Ovary (tissue), 9 donors: ENCODE results near the gene CACNA1D. TPM values are rescaled to one million over a fixed set of nuclear protein-coding genes. Genes with fewer than 3 reads are reported as not detected.

ENCODE experiments used
- DNase-seq, 5 donors: peaks; one replicate each; pipeline ENCODE4 v3.0.0-alpha.2; 2019 to 2020
- H3K27ac ChIP-seq, 2 donors: fragments of 200-600 bp; one replicate each; pipeline versions ENCODE4 v1.5.1 to v1.8.0; 2019 to 2022
- H3K27me3 ChIP-seq: fragments of 200-600 bp; one replicate; pipeline ENCODE4 v1.8.0; 2022
- H3K36me3 ChIP-seq: fragments of 200-600 bp; sonication (generic); one replicate; pipeline ENCODE4 v1.5.1; 2019
- H3K4me1 ChIP-seq: one replicate; pipeline ENCODE4 v1.8.1; 2013; ENCODE audit warnings: mild to moderate bottlenecking, moderate library complexity; ENCODE audit not compliant: insufficient read depth
- H3K4me3 ChIP-seq: fragments of 200-600 bp; sonication (generic); one replicate; pipeline ENCODE4 v1.5.1; 2017
- H3K9me3 ChIP-seq, 2 donors: fragments of 200-600 bp in 1 of 2; sonication (generic) in 1 of 2; one replicate each; pipeline versions ENCODE4 v1.5.1 to v1.8.1; 2013 to 2019; ENCODE audit warnings: mild to moderate bottlenecking in 1 of 2, moderate library complexity in 1 of 2
- EP300 ChIP-seq: sonication (generic); formaldehyde crosslinking; IDR thresholded peaks from one replicate; pipeline ENCODE4 v1.6.1; 2017; ENCODE audit warnings: antibody characterized with exemption
- POLR2A ChIP-seq: fragments of 450-650 bp; IDR thresholded peaks from one replicate; pipeline ENCODE4 v1.6.1; 2017; ENCODE audit warnings: antibody characterized with exemption, mild to moderate bottlenecking, moderate library complexity
- WGBS, 3 donors: extraction: QIAGEN DNeasy Blood & Tissue Kit in 1 of 3; methylation state at CpG; one replicate each; pipeline versions ENCODE4 v1.1.5 to v1.1.7; 2013 to 2017; 5-methylcytosine and 5-hydroxymethylcytosine counted together
- intact Hi-C, 4 donors: fragments of 100-400 bp; cut with DNase I; formaldehyde crosslinking; loops; one replicate each; pipeline versions ENCODE4 v1.11.0 to v1.15.1; 2022 to 2023
- polyA plus RNA-seq, 2 donors: library from polyadenylated mRNA; stranded (reverse); fragments of 200-250 nt in 1 of 2; fragments of 350-450 nt in 1 of 2; fragmentation: Illumina TruSeq in 1 of 2; extraction: RNeasy Lipid Tissue Mini Kit (QIAGEN cat#74804) in 1 of 2; gene quantifications; one replicate each; pipeline ENCODE4 v1.2.3, GENCODE V29; 2013 to 2014
- total RNA-seq, 7 donors: library from RNA; depleted of rRNA in 2 of 7; stranded (reverse); fragments of >200 nt in 2 of 7; fragmentation: NEBNext Ultra II Directional in 3 of 7; extraction: Animal tissue kit (Norgen Biotek cat#: 25700) in 3 of 7; gene quantifications; one replicate each; pipeline versions ENCODE4 v1.1.0 to v1.2.4, GENCODE V29; 2016 to 2023
- TF ChIP-seq, protein P1 (sequence below), 3 donors: fragments of 450-650 bp in 2 of 3; fragments of 200-600 bp in 1 of 3; IDR thresholded peaks; one replicate each; pipeline versions ENCODE4 v1.5.1 to v1.8.0; 2016 to 2022; ENCODE audit warnings: antibody characterized with exemption in 3 of 3, mild to moderate bottlenecking in 1 of 3
- donor health status: DM: no; HTN: no; CAD: no; lungs with moderate emphysema.
- donor health status: DM: no; HTN: no; CAD: no.
- donor health status: Bipolar disorder and iron deficiency.
- donor health status: DM: yes; HTN: yes; CAD: no.
- donor health status: DM: no; HTN: no; CAD: no.
- donor health status: DM: yes; HTN: yes; CAD: no.

The CACNA1D gene
- total and polyA plus RNA-seq, 9 donors, result 0.23 to 9.3 (median 5.1) TPM

DNA sequence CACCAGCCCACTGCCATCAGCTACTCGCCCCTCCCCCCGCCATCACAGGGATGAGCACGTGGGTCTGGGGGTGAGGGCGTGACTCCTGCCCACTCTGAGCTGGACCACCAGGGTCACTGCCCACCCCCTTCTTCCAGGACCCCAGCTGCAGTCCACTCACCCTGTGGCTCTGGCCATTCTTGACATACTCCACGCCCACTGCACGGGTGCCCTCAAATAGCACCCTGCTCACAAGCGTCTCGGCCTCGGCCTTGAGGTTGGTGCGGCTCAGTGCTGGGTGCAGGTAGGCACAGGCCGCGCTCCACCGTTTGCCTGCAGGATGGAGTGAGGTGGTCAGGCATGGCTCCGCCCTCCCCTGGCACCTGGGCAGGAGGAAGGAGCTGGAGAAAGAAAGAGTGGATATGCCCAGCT is 327.9 kb downstream of the CACNA1D start:
- H3K4me3 ChIP-seq, result no peak overlapping the region
- WGBS, 3 donors, result 84 to 88% (median 85%) methylated on average over 14 of the region's 14 CpGs
- intact Hi-C loops, result no loop called here
- peak in 1 of 5 donors; percentile 9 for DNase-seq
- TF ChIP-seq POLR2A, result no peak
- no peak for TF ChIP-seq EP300
- TF ChIP-seq, protein P1, sequence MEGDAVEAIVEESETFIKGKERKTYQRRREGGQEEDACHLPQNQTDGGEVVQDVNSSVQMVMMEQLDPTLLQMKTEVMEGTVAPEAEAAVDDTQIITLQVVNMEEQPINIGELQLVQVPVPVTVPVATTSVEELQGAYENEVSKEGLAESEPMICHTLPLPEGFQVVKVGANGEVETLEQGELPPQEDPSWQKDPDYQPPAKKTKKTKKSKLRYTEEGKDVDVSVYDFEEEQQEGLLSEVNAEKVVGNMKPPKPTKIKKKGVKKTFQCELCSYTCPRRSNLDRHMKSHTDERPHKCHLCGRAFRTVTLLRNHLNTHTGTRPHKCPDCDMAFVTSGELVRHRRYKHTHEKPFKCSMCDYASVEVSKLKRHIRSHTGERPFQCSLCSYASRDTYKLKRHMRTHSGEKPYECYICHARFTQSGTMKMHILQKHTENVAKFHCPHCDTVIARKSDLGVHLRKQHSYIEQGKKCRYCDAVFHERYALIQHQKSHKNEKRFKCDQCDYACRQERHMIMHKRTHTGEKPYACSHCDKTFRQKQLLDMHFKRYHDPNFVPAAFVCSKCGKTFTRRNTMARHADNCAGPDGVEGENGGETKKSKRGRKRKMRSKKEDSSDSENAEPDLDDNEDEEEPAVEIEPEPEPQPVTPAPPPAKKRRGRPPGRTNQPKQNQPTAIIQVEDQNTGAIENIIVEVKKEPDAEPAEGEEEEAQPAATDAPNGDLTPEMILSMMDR (IDR thresholded peaks at IDR 0.05), result no peak
- no peaks in the 10 kb centered on the region for H3K9me3 ChIP-seq
- no peak overlapping the region for H3K27ac ChIP-seq
- H3K36me3 ChIP-seq, result no peaks in the 10 kb centered on the region
- no peaks in the 10 kb centered on the region for H3K27me3 ChIP-seq
- no peaks in the 10 kb centered on the region for H3K4me1 ChIP-seq

DNA sequence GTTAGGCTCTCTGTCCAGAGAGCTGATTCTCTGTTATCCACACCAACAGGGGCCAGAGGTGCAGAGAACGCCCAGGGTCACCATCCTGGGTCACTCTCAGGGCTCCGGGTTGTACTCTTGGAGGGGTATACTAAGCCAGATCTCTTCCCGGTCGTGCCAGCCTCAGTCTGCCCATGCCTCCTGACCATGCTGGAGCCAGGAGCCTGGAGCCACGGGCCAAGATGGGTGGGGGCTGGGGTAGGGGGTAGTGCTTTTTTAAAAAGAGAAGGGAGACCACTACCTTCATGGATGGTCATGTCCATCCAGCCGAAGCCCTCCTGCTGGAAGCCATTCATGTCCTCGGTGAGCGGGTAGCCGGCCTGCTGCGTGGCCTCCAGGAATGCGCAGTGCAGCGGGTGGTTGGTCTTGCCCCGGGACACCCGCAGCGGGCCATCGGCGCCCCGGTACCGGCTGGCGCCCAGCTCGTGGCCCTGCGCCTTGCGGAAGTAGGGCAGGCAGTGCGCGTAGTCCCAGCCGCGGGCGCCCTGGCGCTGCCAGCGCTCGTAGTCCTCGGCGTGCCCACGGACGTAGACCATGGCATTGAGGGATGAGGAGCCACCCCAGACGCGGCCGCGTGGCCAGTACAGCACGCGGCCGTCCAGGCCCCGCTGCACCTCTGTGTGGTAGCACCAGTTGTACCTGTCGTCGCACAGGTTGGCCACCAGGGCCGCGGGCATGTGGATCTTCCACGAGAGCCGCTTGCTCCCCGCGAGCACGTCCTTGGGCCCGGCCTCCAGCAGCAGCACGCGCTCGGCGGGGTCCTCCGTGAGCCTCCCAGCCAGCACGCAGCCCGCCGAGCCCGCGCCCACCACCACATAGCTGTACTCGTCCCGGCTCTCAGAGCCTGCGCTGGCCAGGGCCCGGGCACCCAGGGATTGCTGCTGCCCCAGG is 328.9 kb downstream of the CACNA1D start:
- no peak overlapping the region for H3K27ac ChIP-seq
- H3K9me3 ChIP-seq, result no peaks in the 10 kb centered on the region
- DNase-seq, result peak in 3 of 5 donors; percentile 8 to 17 (median 8)
- no peaks in the 10 kb centered on the region for H3K4me1 ChIP-seq
- no peaks in the 10 kb centered on the region for H3K27me3 ChIP-seq
- H3K36me3 ChIP-seq, result no peaks in the 10 kb centered on the region
- no peak overlapping the region for H3K4me3 ChIP-seq
- intact Hi-C loops, result no loop called here
- 95% methylated on average over 56 to 67 of the region's 67 CpGs for WGBS, 3 donors
- TF ChIP-seq EP300 (no peak), POLR2A (no peak)
- TF ChIP-seq, protein P1 (IDR thresholded peaks at IDR 0.05), result no peak

DNA sequence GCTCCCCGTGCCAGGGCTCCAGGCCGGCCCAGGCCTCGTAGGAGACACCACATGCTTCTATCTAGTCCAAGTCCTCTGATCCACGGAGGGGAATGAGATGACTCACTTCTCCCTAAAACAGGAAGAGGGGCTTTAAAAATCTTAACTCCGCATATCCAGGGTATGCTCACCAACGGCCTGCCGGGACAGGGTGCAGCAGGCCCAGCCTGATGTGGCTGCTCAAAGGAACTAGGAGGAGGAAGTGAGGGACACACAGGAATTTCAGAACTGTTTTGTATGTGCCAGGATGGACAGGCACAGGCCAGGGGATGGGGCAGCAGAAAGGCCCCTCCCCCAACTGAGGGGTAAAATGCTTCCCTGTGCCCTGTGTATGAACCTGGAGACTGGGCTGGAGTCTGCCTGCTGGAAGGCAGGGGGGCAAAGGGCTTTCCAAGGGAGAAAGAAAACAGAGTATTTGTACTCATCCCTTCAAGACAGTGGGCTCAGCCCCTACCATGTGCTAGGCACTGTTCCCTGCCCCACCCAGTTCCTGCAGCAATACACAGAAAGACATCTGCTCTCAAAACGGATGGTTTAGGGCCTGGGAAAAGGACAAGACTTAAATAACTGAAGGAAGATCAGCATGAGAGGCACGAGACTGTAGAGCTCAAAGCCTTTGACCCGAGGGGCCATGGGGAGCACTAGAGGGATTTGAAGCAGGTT is 329.7 kb downstream of the CACNA1D start:
- no peaks in the 10 kb centered on the region for H3K9me3 ChIP-seq
- no peak for DNase-seq
- 64 to 70% (median 68%) methylated on average over 10 of the region's 10 CpGs for WGBS, 3 donors
- H3K4me1 ChIP-seq, result no peaks in the 10 kb centered on the region
- no peaks in the 10 kb centered on the region for H3K27me3 ChIP-seq
- H3K4me3 ChIP-seq, result no peak overlapping the region
- H3K36me3 ChIP-seq, result no peaks in the 10 kb centered on the region
- no peak overlapping the region for H3K27ac ChIP-seq
- intact Hi-C loops, result no loop called here
- TF ChIP-seq POLR2A (no peak), EP300 (no peak)
- TF ChIP-seq, protein P1 (IDR thresholded peaks at IDR 0.05), result no peak

DNA sequence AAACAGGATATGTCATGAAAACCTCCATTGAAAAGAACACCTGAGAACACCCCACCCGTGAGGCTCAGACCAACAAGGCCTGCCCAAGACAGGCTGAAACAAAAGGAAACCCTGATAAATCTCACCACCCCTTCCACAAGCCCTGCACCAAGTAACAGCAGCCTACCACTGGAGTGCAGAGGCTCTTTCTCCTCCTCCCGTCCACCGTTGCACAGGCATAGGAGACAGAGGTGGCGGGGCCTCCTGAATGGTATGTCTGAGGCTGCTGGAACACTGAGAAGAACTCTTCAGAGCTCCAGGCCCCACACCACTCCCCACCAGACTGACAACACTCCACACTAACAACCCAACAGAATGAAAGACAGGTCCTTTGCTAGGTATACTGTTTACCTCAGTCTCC is 330.4 kb downstream of the CACNA1D start:
- H3K4me1 ChIP-seq, result no peaks in the 10 kb centered on the region
- WGBS, 3 donors, result 90 to 92% (median 92%) methylated on average over 4 of the region's 4 CpGs
- H3K27ac ChIP-seq, result no peak overlapping the region
- intact Hi-C loops, result no loop called here
- H3K4me3 ChIP-seq, result no peak overlapping the region
- no peaks in the 10 kb centered on the region for H3K27me3 ChIP-seq
- no peak for DNase-seq
- TF ChIP-seq, protein P1 (IDR thresholded peaks at IDR 0.05), result no peak
- H3K9me3 ChIP-seq, result no peaks in the 10 kb centered on the region
- no peaks in the 10 kb centered on the region for H3K36me3 ChIP-seq
